DMS153 treated with DMSO at 0.1 percent for 48 hours (cell line): Measurements from ENCODE around the gene PROC.

ENCODE experiments used
- DNase-seq: peaks from one replicate; lab custom pipeline; 2025; ENCODE audit not compliant: unreplicated experiment; lab: John Stamatoyannopoulos, UW

Gene PROC

GRCh38 chr2:127418300-127419111 lies at the start of gene PROC:
Gene PROC, plus strand, starts transcription at chr2:127418427. Its CDS starts 1,516 bp downstream, at chr2:127419943.
- no peak for DNase-seq

- no peak for DNase-seq
Measured at GRCh38 chr2:127370010-127370409, 48.2 kb upstream of the PROC start.

- no peak for DNase-seq
Measured at GRCh38 chr2:127371037-127371436, 47.2 kb upstream of the PROC start.

- DNase-seq = no peak
Measured at GRCh38 chr2:127373362-127374083, 44.7 kb upstream of the PROC start.

- no peak for DNase-seq
Measured at GRCh38 chr2:127376257-127376656, 42.0 kb upstream of the PROC start.

GRCh38 chr2:127377262-127377661 lies 41.0 kb upstream of the PROC start:
- DNase-seq = no peak

- no peak for DNase-seq
Measured at GRCh38 chr2:127378720-127379119, 39.5 kb upstream of the PROC start.

GRCh38 chr2:127379712-127380355 lies 38.4 kb upstream of the PROC start:
- no peak for DNase-seq

- no peak for DNase-seq
Measured at GRCh38 chr2:127381762-127382161, 36.5 kb upstream of the PROC start.

GRCh38 chr2:127382831-127383230 lies 35.4 kb upstream of the PROC start:
- no peak for DNase-seq

GRCh38 chr2:127384529-127384928 lies 33.7 kb upstream of the PROC start:
- no peak for DNase-seq

GRCh38 chr2:127386246-127386645 lies 32.0 kb upstream of the PROC start:
- DNase-seq = no peak

GRCh38 chr2:127386764-127387654 lies 31.2 kb upstream of the PROC start:
- DNase-seq = peak; percentile 34

GRCh38 chr2:127387655-127388422 lies 30.4 kb upstream of the PROC start, which contains the start of gene MAP3K2:
Gene MAP3K2, minus strand, starts transcription at chr2:127387975. Its CDS starts 44,846 bp downstream, at chr2:127343129.
- peak; percentile 82 for DNase-seq

- no peak for DNase-seq
Measured at GRCh38 chr2:127388423-127389164, 29.6 kb upstream of the PROC start.

- no peak for DNase-seq
Measured at GRCh38 chr2:127389778-127390435, 28.3 kb upstream of the PROC start.

- DNase-seq = no peak
Measured at GRCh38 chr2:127392133-127392827, 25.9 kb upstream of the PROC start.
